ENCODE data around the gene ABLIM3.

Gene ABLIM3

GRCh38 chr5:149195337-149195887, 54.1 kb downstream of the ABLIM3 start:
- no peak for DNase-seq

- no peak for DNase-seq
Measured at GRCh38 chr5:149195962-149196361, 54.7 kb downstream of the ABLIM3 start.

GRCh38 chr5:149198148-149198547, 56.9 kb downstream of the ABLIM3 start:
- DNase-seq, result no peak

GRCh38 chr5:149200355-149200754, 59.1 kb downstream of the ABLIM3 start:
- no peak for DNase-seq

- no peak for DNase-seq
Measured at GRCh38 chr5:149201121-149201637, 59.9 kb downstream of the ABLIM3 start.

GRCh38 chr5:149202910-149203451, 61.7 kb downstream of the ABLIM3 start:
- DNase-seq, result no peak

GRCh38 chr5:149203921-149204441, 62.7 kb downstream of the ABLIM3 start:
- no peak for DNase-seq

GRCh38 chr5:149205625-149206523, 64.6 kb downstream of the ABLIM3 start:
- no peak for DNase-seq

- DNase-seq, result no peak
Measured at GRCh38 chr5:149206524-149207141, 65.3 kb downstream of the ABLIM3 start.

GRCh38 chr5:149207831-149208230, 66.5 kb downstream of the ABLIM3 start:
- no peak for DNase-seq

GRCh38 chr5:149210225-149210624, 68.9 kb downstream of the ABLIM3 start:
- no peak for DNase-seq

- no peak for DNase-seq
Measured at GRCh38 chr5:149210968-149211490, 69.7 kb downstream of the ABLIM3 start.

GRCh38 chr5:149211566-149211965, 70.3 kb downstream of the ABLIM3 start:
- DNase-seq, result no peak

GRCh38 chr5:149212198-149212951, 71.1 kb downstream of the ABLIM3 start:
- no peak for DNase-seq

- no peak for DNase-seq
Measured at GRCh38 chr5:149213264-149213880, 72.1 kb downstream of the ABLIM3 start.

GRCh38 chr5:149215478-149216090, 74.3 kb downstream of the ABLIM3 start:
- DNase-seq, result no peak

GRCh38 chr5:149216496-149216895, 75.2 kb downstream of the ABLIM3 start:
- DNase-seq, result no peak

- DNase-seq, result no peak
Measured at GRCh38 chr5:149217096-149217802, 76.0 kb downstream of the ABLIM3 start.

- no peak for DNase-seq
Measured at GRCh38 chr5:149217803-149218155, 76.5 kb downstream of the ABLIM3 start.

GRCh38 chr5:149219584-149219983, 78.3 kb downstream of the ABLIM3 start:
- no peak for DNase-seq

GRCh38 chr5:149220750-149221149, 79.5 kb downstream of the ABLIM3 start:
- DNase-seq, result no peak
